HepG2 (cell line): ENCODE results near the gene ZER1. TPM values are rescaled to one million over a fixed set of nuclear protein-coding genes. Genes with fewer than 3 reads are reported as not detected.

Source experiments
- DR1 ChIP-seq: sonication (generic); formaldehyde crosslinking; IDR thresholded peaks from 2 replicates; pipeline ENCODE4 v1.8.0; 2021; ENCODE audit warnings: mild to moderate bottlenecking, missing genetic modification reagents, inconsistent platforms
- E2F1 ChIP-seq: sonication (generic); formaldehyde crosslinking; IDR thresholded peaks from 2 replicates; pipeline ENCODE4 v1.5.0; 2020; ENCODE audit warnings: missing genetic modification reagents
- HIVEP1 ChIP-seq: sonication (generic); formaldehyde crosslinking; IDR thresholded peaks from 2 replicates; pipeline ENCODE4 v1.4.0; 2020; ENCODE audit warnings: mild to moderate bottlenecking, missing genetic modification reagents
- HOXA9 ChIP-seq: sonication (generic); formaldehyde crosslinking; IDR thresholded peaks from 2 replicates; pipeline ENCODE4 v1.8.1; 2022; ENCODE audit warnings: missing genetic modification reagents, mild to moderate bottlenecking, moderate library complexity, borderline replicate concordance
- NR2F2 ChIP-seq: IDR thresholded peaks from 2 replicates; pipeline ENCODE4 v1.6.1; 2012; ENCODE audit warnings: low read depth, inconsistent platforms, borderline replicate concordance
- ONECUT2 ChIP-seq: sonication (generic); formaldehyde crosslinking; IDR thresholded peaks from 2 replicates; pipeline ENCODE4 v1.4.0; 2020; ENCODE audit warnings: missing genetic modification reagents
- PATZ1 ChIP-seq: sonication (generic); formaldehyde crosslinking; IDR thresholded peaks from 2 replicates; pipeline ENCODE4 v1.4.0; 2020; ENCODE audit warnings: missing genetic modification reagents
- POLR2A ChIP-seq, 2 experiments: IDR thresholded peaks; 2 replicates each; pipeline ENCODE4 v1.6.1; 2011; ENCODE audit warnings: low read depth in 2 of 2, low read length in 2 of 2, mild to moderate bottlenecking in 1 of 2, moderate library complexity in 1 of 2; ENCODE audit not compliant: insufficient read depth in 1 of 2
- PPARG ChIP-seq: conservative IDR thresholded peaks from 2 replicates; pipeline ENCODE4 v1.6.1; 2016; ENCODE audit warnings: missing biosample characterization, missing genetic modification reagents
- SMARCC2 ChIP-seq: fragments of 450-650 bp; IDR thresholded peaks from 2 replicates; pipeline ENCODE4 v1.6.1; 2017; ENCODE audit warnings: antibody characterized with exemption, mild to moderate bottlenecking
- SUZ12 ChIP-seq: fragments of 150-350 bp; IDR thresholded peaks from 2 replicates; pipeline ENCODE4 v1.6.1; 2014; ENCODE audit warnings: low read depth, low read length
- ZNF121 ChIP-seq: sonication (generic); formaldehyde crosslinking; IDR thresholded peaks from 2 replicates; pipeline ENCODE4 v1.5.0; 2020; ENCODE audit warnings: mild to moderate bottlenecking, missing genetic modification reagents
- ZNF18 ChIP-seq: sonication (generic); formaldehyde crosslinking; IDR thresholded peaks from 2 replicates; pipeline ENCODE4 v1.8.0; 2022; ENCODE audit warnings: mild to moderate bottlenecking, missing genetic modification reagents; ENCODE audit not compliant: insufficient replicate concordance
- ZNF331 ChIP-seq: sonication (generic); formaldehyde crosslinking; IDR thresholded peaks from 2 replicates; pipeline ENCODE4 v1.4.0; 2020; ENCODE audit warnings: missing genetic modification reagents
- ZNF652 ChIP-seq: IDR thresholded peaks from 2 replicates; pipeline ENCODE4 v1.6.1; 2016; ENCODE audit warnings: low read depth, borderline replicate concordance
- ZNF883 ChIP-seq: sonication (generic); formaldehyde crosslinking; IDR thresholded peaks from 2 replicates; pipeline ENCODE4 v1.5.1; 2020; ENCODE audit warnings: mild to moderate bottlenecking, missing genetic modification reagents; ENCODE audit errors: not compliant biosample characterization
- ZSCAN30 ChIP-seq: sonication (generic); formaldehyde crosslinking; IDR thresholded peaks from 2 replicates; pipeline ENCODE4 v1.5.0; 2020; ENCODE audit warnings: mild to moderate bottlenecking, missing genetic modification reagents
- polyA plus RNA-seq, 8 experiments: library from polyadenylated mRNA; depleted of rRNA in 3 of 8; stranded (reverse) in 7 of 8; unstranded in 1 of 8; fragments of >200 nt; fragmentation: Illumina TruSeq in 4 of 8; extraction: Trizol in 4 of 8; gene quantifications; 2 replicates each; pipeline versions ENCODE4 v1.2.1 to v1.2.3, GENCODE V29; 2011 to 2016; ENCODE audit warnings: low read depth in 4 of 8, missing spikeins in 1 of 8, mixed read lengths in 1 of 8; ENCODE audit not compliant: insufficient read depth in 1 of 8
- total RNA-seq, 5 experiments: library from RNA; depleted of rRNA; stranded (reverse); fragments of >200 nt; fragmentation: Illumina TruSeq; extraction: Trizol; gene quantifications; 2 replicates each; pipeline ENCODE4 v1.2.3, GENCODE V29; 2016; ENCODE audit warnings: low read depth in 1 of 5
- TF ChIP-seq, protein P1 (sequence below): sonication (generic); formaldehyde crosslinking; IDR thresholded peaks from 2 replicates; pipeline ENCODE4 v1.5.1; 2020; ENCODE audit warnings: mild to moderate bottlenecking, missing genetic modification reagents, moderate library complexity
- TF ChIP-seq, protein P2 (sequence below): sonication (generic); formaldehyde crosslinking; IDR thresholded peaks from 2 replicates; pipeline ENCODE4 v1.8.1; 2023; ENCODE audit warnings: missing genetic modification reagents, inconsistent platforms, borderline replicate concordance
- TF ChIP-seq, protein P3 (sequence below): sonication (generic); formaldehyde crosslinking; IDR thresholded peaks from 2 replicates; pipeline ENCODE4 v1.5.0; 2020; ENCODE audit warnings: mild to moderate bottlenecking, low read depth, missing genetic modification reagents, borderline replicate concordance

Gene ZER1
- total and polyA plus RNA-seq, 2 of the 13 experiments (the other 11 are each of a cell fraction or from before 2014, with no cell fraction given) = 7.7 to 40.0 TPM

GRCh38 chr9:128702949-128703615 is 68.6 kb downstream of the ZER1 start (continued):
- TF ChIP-seq ZNF121 (CRISPR knock-in tag) (no peak), DR1 (CRISPR knock-in tag) (no peak), ZNF18 (CRISPR knock-in tag) (no peak), ZNF883 (CRISPR knock-in tag) (peak; percentile 54), NR2F2 (no peak), SMARCC2 (no peak), PATZ1 (peak; percentile 77; the same call in 1 of the 2 replicates), PPARG (no peak), SUZ12 (no peak), E2F1 (CRISPR knock-in tag) (no peak), POLR2A (IDR thresholded peaks at IDR 0.05; ENCODE audit: insufficient read depth in 1 of 2, low read depth in 2 of 2, low read length in 2 of 2) (0 out of 4 replicates have a peak, but pooled peaks of 1 of the 2 experiments have one; percentile 41), ZNF652 (CRISPR knock-in tag) (no peak), ZNF331 (CRISPR knock-in tag) (no peak), ONECUT2 (no peak), HIVEP1 (CRISPR knock-in tag) (no peak), ZSCAN30 (no peak), HOXA9 (no peak)
- TF ChIP-seq, protein P1, sequence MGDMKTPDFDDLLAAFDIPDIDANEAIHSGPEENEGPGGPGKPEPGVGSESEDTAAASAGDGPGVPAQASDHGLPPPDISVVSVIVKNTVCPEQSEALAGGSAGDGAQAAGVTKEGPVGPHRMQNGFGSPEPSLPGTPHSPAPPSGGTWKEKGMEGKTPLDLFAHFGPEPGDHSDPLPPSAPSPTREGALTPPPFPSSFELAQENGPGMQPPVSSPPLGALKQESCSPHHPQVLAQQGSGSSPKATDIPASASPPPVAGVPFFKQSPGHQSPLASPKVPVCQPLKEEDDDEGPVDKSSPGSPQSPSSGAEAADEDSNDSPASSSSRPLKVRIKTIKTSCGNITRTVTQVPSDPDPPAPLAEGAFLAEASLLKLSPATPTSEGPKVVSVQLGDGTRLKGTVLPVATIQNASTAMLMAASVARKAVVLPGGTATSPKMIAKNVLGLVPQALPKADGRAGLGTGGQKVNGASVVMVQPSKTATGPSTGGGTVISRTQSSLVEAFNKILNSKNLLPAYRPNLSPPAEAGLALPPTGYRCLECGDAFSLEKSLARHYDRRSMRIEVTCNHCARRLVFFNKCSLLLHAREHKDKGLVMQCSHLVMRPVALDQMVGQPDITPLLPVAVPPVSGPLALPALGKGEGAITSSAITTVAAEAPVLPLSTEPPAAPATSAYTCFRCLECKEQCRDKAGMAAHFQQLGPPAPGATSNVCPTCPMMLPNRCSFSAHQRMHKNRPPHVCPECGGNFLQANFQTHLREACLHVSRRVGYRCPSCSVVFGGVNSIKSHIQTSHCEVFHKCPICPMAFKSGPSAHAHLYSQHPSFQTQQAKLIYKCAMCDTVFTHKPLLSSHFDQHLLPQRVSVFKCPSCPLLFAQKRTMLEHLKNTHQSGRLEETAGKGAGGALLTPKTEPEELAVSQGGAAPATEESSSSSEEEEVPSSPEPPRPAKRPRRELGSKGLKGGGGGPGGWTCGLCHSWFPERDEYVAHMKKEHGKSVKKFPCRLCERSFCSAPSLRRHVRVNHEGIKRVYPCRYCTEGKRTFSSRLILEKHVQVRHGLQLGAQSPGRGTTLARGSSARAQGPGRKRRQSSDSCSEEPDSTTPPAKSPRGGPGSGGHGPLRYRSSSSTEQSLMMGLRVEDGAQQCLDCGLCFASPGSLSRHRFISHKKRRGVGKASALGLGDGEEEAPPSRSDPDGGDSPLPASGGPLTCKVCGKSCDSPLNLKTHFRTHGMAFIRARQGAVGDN (CRISPR knock-in tag) = peak; percentile 71
- TF ChIP-seq, protein P2, sequence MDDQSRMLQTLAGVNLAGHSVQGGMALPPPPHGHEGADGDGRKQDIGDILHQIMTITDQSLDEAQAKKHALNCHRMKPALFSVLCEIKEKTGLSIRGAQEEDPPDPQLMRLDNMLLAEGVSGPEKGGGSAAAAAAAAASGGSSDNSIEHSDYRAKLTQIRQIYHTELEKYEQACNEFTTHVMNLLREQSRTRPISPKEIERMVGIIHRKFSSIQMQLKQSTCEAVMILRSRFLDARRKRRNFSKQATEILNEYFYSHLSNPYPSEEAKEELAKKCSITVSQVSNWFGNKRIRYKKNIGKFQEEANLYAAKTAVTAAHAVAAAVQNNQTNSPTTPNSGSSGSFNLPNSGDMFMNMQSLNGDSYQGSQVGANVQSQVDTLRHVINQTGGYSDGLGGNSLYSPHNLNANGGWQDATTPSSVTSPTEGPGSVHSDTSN (CRISPR knock-in tag) = no peak
- TF ChIP-seq, protein P3, sequence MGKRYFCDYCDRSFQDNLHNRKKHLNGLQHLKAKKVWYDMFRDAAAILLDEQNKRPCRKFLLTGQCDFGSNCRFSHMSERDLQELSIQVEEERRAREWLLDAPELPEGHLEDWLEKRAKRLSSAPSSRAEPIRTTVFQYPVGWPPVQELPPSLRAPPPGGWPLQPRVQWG (CRISPR knock-in tag) = no peak
